ENCODE measurements around the gene MADD. TPM values are rescaled to one million over a fixed set of nuclear protein-coding genes. Genes with fewer than 3 reads are reported as not detected.

Gene MADD
- total RNA-seq, 1 experiment from 2014 or later = 41.0 TPM

DNA sequence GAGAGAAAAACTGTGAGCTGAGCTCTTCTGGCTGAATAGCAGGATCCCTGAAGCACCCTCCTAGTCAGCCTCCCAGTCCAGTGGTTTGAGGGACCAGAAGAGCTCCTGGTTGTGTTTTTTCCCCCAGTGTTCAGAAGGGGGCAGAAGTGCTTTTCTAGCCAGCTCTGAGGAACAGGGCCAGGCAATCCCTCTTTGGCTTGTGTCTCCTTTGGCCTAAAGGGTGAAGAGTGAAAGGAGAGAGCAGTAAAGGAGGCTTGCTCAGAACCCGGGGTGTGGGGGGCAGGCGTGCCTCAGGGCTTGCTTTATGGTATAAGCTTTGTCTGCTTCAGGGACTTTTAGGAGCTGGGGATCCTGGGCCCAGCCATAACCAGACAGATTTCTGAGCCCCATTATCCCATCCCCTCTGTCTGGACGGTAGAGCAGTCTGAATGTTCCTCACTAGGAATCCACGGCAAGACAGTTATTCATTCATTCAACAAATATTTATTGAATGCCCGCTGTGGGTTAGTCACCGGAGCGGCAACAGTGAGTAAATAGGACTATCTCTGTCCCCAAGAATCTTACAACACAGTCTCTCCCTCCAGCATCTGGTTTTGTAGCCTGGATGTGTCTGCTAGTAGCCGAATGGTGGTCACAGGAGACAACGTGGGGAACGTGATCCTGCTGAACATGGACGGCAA is 35.8 kb upstream of the MADD start:
- peaks cover 0 to 9% of the 10 kb centered on the region in 2 experiments; a peak in 3 of 4 replicates for H3K4me1 Mint-ChIP-seq
- no peak overlapping the region for H3T11ph ChIP-seq (ENCODE audit: low read length)
- no peak overlapping the region for H3K14ac ChIP-seq (ENCODE audit: insufficient read depth, low read length)
- H3K36me3 Mint-ChIP-seq (ENCODE audit: insufficient read depth in 1 of 3, low read depth in 3 of 3) = peaks cover 0 to 59% (median 46%) of the 10 kb centered on the region in 3 experiments; a peak in 5 of 7 replicates
- H3K27me3 ChIP-seq (ENCODE audit: insufficient read depth, low read length) = no peaks in the 10 kb centered on the region
- no peak overlapping the region for H4K8ac ChIP-seq (replicated peaks; ENCODE audit: insufficient read length, low read depth, low read length)
- no peak overlapping the region for H2BK12ac ChIP-seq (ENCODE audit: insufficient read length, low read depth, low read length)
- H2BK5ac ChIP-seq (ENCODE audit: insufficient read length, low read length) = no peak overlapping the region
- no peak overlapping the region for H2AFZ ChIP-seq (ENCODE audit: low read length)
- H2AK5ac ChIP-seq (ENCODE audit: insufficient read length, low read length) = no peak overlapping the region
- H3K79me2 ChIP-seq (ENCODE audit: insufficient read depth, low read length) = no peaks in the 10 kb centered on the region
- H4K20me1 ChIP-seq (ENCODE audit: control insufficient read depth, insufficient read depth, insufficient read length) = no peaks in the 10 kb centered on the region
- H2BK120ac ChIP-seq (ENCODE audit: low read depth, low read length, poor library complexity, severe bottlenecking) = no peak overlapping the region
- DNase-seq = peak; percentile 50
- no peaks in the 10 kb centered on the region for H3K9me3 Mint-ChIP-seq
- H2BK15ac ChIP-seq (ENCODE audit: low read depth, low read length) = no peak overlapping the region
- no peak overlapping the region for H3K23ac ChIP-seq (ENCODE audit: insufficient read length, low read depth, low read length)
- no peak overlapping the region for H4K5ac ChIP-seq (ENCODE audit: insufficient read length, low read depth, low read length)
- no peaks in the 10 kb centered on the region for H3K4me1 ChIP-seq (ENCODE audit: insufficient read depth, low read length)
- no peaks in the 10 kb centered on the region for H3K79me1 ChIP-seq (ENCODE audit: insufficient read depth, low read depth, low read length, poor library complexity, severe bottlenecking)
- TF ChIP-seq, protein P1, sequence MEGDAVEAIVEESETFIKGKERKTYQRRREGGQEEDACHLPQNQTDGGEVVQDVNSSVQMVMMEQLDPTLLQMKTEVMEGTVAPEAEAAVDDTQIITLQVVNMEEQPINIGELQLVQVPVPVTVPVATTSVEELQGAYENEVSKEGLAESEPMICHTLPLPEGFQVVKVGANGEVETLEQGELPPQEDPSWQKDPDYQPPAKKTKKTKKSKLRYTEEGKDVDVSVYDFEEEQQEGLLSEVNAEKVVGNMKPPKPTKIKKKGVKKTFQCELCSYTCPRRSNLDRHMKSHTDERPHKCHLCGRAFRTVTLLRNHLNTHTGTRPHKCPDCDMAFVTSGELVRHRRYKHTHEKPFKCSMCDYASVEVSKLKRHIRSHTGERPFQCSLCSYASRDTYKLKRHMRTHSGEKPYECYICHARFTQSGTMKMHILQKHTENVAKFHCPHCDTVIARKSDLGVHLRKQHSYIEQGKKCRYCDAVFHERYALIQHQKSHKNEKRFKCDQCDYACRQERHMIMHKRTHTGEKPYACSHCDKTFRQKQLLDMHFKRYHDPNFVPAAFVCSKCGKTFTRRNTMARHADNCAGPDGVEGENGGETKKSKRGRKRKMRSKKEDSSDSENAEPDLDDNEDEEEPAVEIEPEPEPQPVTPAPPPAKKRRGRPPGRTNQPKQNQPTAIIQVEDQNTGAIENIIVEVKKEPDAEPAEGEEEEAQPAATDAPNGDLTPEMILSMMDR (conservative IDR thresholded peaks at IDR 0.05) = peak; percentile 51
- H3K9ac ChIP-seq (ENCODE audit: extremely low read depth, insufficient read length, low read length) = no peak overlapping the region
- no peak overlapping the region for H2BK20ac ChIP-seq (ENCODE audit: low read depth, low read length, poor library complexity, severe bottlenecking)
- peak overlapping the region; percentile 66 to 75 (median 68); a peak in 3 of 7 replicates for H3K27ac Mint-ChIP-seq
- no peak overlapping the region for H3K56ac ChIP-seq (ENCODE audit: insufficient read length, low read depth, low read length)
- no peak overlapping the region for H3K4ac ChIP-seq (ENCODE audit: low read depth, low read length)
- no peak overlapping the region for H4K91ac ChIP-seq (ENCODE audit: insufficient read length, low read depth, low read length)
- H3K4me3 Mint-ChIP-seq = no peak overlapping the region
- no peaks in the 10 kb centered on the region for H3K9me3 ChIP-seq (ENCODE audit: control insufficient read depth, low read depth, low read length)
- no peak overlapping the region for H3K4me2 ChIP-seq (ENCODE audit: insufficient read depth, insufficient read length, low read length)
- H3K27ac ChIP-seq (ENCODE audit: insufficient read length, low read depth, low read length) = no peak overlapping the region
- WGBS (ENCODE audit: extremely low coverage, insufficient read length, low lambda C conversion rate) = no CpG with 5 or more reads among the region's 11 CpGs
- H3K18ac ChIP-seq (ENCODE audit: insufficient read length, low read depth, low read length) = no peak overlapping the region
- H3K27me3 Mint-ChIP-seq (ENCODE audit: low read depth) = no peaks in the 10 kb centered on the region
- no peaks in the 10 kb centered on the region for H3K23me2 ChIP-seq (ENCODE audit: insufficient read length, low read depth, low read length, poor library complexity, severe bottlenecking)
